Kidney tubule cell (primary cell): ENCODE results near the gene PRSS57.
"Not testable (repeated sequence)": the region's sequence is repeated elsewhere in the genome, so short reads cannot be mapped to it uniquely, and the experiment has no call there.

Experiments used
- DNase-seq: peaks from one replicate; pipeline ENCODE4 v3.0.0-alpha.2; 2018; ENCODE audit warnings: low spot score

PRSS57 gene

DNA sequence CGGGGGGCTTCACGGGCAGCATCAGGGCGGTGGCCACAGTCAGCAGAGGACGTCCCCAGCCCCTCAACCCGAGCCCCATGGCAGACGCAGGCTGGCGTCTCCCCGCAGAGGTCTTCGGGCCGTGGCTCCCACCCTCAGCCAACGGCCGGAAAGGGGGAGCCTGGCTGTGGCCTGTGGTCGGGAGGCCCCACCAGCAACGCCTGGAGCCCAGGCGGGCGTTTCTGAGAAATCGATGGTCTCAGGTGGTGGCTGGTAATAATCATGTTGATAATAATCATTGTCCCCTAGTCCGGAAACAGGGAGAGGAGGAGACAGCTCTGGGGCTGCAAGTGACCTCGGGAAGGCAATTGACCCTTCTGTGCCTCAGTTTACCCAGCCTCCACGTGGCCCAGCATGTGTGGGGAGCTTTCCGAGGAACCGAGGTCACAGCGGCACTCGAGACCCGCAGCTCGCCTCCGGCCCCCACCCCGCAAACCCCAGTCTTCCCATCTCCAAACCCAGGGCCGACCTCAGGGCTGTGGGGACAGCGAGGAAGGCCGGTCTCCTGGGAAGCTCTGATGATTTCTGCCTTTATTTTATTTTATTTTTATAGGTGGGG, at the start of gene PRSS57:
Gene PRSS57, minus strand, starts transcription at position 101 of the 598 bp plus-strand sequence. Its CDS starts 22 bp downstream, at position 79.
- no peak for DNase-seq

DNA sequence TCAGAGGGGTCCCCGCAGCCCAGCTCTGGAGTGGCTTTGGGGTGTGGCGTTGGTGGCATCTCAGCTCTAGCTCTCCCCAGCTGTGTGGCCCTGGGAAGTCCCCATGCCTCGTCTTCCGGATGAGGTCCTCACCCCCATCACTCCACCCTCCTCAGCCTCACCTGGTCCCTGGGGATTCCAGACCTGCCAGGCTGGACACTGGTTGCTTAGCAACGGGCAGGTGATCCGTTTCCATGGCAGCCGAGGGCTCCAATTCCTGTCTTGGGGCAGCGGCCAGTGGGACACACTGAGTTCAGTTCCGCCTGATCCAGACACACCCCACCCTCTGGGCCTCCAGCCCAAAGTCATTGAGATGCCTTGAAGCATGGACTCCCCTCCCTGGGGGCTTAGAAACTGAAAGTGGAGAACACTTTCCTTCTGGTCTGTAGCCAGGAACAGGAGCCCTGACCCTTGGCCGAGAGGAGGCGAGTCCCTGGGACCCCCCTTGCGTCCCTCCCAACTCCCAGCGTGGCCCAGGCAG, 48.0 kb upstream of the PRSS57 start:
- peak; percentile 22 for DNase-seq

DNA sequence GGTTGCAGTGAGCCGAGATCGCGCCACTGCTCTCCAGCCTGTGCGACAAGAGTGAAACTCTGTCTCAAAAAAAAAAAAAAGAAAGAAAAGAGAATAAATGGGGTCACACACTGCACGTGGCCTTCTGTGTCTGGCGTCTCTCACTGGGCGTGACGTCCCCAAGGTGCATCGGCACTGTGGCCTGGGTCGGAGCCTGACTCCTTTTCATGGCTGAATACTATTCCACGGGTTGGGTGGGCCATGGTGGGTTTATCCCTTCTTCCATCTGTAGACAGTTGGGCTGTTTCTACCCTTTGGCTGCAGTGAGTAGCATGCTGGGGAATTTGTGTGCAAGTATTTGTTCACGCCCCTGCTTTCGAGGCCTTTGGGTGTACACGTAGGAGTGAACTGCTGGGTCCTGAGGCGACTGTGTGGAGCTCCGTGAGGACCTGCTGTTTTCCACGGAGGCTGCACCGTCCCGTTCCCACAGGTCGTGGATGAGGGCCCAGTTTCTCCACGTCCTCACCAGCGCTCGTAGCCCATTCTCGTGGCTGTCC, 47.4 kb upstream of the PRSS57 start:
- DNase-seq = no peak

DNA sequence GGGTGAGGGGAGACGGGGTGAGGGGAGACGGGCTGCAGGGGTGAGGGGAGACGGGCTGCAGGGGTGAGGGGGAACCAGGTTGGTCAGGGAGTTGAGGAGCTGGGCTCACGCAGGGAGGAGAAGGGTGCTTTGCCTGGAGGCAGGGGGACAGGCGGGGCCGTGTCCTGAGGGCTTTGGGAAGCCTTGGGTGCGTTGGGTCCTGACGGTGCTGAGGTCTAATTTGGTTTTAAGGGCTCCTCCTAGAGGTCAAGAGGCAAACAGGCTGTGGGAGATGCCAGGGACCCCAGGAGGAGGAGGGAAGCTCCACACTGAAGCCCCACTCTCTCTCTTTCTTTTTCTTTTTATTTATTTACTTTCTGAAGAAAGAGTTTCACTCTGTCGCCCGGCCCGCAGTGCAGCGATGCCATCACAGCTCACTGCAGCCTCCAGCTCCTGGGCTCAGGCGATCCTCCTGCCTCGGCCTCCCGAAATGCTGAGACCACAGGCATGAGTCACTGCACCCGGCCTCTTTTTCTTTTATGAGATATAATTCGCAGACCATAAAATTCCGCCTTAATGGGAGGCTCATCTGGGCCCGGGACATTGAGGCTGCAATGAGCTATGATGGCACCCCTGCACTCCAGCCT, 46.4 kb upstream of the PRSS57 start:
- DNase-seq = no peak

DNA sequence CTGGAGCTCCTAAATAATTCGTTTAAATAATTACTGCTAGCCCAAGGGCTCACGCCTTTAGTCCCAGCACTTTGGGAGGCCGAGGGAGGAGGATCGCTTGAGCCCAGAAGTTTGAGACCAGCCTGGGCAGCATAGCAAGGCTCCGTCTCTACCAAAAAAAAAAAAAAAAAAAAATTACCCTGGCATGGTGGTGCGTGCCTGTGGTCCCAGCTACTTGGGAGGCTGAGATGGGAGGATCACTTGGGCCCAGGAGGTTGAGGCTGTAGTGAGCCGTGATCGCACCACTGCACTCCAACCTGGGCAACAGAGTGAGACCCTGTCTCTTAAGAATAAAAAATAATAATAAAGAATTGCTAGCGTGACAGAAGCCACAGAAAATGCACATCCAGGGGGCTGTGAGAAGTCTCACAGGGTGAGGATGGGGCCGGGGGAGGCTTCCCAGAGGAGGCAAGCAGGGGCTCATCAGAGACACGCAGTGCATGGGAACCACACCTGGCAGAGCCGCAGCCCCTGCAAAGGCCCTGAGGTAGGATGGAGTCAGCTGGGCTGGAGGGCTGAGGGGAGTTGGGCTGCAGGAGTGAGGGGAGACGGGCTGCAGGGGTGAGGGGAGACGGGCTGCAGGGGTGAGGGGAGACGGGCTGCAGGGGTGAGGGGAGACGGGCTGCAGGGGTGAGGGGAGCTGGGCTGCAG, 45.7 kb upstream of the PRSS57 start:
- DNase-seq = not testable (repeated sequence)

DNA sequence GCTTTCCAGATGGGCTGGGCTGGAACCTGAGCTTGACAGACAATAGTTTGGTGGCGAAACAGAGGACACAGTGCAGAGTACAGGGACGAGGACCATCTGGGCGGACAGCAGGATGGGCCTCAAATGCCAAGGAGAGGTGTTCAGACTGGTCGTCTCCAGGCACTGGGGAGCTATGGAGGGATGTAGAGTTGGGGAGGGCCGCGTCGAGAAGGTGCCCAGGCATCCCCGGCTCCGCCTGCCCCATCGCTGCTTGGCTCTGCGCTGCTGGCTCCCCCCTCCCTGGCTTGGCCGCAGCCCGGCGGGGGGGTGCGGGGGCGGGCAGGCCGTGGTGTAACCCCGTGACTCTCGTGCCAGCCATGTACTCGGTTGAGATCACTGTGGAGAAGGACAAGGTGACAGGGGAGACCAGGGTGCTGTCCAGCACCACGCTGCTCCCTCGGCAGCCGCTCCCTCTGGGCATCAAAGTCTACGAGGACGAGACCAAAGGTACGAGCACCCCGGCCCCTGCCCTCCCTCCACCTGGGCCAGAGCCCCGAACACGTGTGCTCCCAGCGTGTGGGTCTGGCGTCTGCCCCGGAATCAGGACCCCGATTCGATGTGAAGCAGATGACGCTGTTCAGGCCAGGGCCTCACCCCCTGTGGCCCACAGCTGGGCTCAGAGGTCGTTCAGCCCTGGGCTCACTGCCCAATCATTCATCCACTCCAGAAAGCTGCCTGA, 44.9 kb upstream of the PRSS57 start:
- DNase-seq = no peak

DNA sequence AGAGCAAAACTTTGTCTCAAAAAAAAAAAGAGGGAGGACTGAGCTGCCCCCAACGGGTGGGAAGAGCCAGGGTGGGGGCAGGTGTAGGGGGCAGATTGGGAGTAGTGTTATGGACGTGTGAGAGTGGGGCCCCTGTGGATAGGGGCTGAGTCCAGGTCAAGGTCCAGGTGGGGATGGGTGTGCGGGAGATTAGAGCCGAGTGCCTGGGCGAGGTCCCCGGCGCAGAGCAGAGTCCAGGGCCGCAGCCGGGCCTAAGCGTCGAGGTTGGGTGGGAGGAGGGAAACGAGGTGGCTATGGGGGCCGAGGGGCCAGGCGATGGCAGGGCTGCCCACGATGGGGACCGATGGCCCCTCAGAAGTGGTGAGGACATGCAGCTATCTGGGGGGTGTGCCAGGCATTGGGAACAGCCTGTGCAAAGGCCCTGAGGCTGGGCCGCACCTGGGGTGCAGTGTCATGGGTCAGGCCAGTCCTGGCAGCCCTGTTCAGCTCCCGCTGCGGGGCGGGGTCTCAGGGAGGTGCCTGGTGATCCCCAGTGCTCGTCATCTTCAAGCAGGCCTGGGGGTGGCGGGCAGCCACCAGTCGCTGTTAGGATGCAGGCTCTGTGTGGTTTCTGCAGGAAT, 43.4 kb upstream of the PRSS57 start:
- DNase-seq = no peak

DNA sequence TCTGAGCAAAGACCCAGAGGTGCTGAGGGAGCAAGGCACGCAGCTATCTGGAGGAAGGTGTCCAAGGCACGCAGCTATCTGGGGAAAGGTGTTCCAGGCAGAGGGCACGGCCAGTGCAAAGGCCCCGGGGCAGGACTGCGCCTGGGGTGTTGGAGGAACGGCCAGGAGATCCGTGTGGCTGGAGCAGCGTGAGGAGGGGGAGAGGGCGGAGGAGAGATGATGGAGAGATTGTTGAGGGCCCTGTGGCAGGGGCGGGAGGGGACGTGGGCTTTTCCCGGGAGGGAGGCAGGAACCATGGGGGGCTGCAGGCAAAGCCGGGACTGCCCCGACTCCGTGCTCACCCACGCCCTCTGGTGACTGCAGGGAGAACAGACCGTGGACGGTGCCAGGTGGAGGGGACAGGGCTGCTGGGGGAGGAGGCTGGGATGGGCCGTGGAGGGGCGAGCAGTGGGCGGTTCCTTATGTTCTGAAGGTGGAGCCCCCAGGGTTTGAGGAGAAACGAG, 42.4 kb upstream of the PRSS57 start:
- DNase-seq = peak; percentile 29

DNA sequence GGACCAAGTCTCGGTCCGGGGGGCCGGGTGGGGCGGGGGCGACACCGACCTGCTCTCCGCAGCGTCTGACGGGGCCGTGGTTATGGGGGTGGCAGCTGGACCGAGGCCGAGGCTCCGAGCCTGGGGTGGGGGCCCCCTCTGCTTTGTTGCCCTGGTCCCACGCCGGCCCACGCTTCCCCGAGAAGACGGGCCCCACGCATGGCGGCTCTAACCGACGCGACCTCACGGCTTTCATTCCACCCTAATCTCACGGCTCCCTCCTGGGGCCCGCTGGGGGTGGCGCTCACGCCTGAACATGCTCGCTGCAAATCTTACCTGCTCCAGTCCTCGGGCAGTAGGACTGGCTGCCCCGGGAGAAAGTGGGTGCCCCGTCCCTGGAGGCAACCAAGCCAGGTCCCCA, 40.9 kb upstream of the PRSS57 start:
- DNase-seq = no peak

DNA sequence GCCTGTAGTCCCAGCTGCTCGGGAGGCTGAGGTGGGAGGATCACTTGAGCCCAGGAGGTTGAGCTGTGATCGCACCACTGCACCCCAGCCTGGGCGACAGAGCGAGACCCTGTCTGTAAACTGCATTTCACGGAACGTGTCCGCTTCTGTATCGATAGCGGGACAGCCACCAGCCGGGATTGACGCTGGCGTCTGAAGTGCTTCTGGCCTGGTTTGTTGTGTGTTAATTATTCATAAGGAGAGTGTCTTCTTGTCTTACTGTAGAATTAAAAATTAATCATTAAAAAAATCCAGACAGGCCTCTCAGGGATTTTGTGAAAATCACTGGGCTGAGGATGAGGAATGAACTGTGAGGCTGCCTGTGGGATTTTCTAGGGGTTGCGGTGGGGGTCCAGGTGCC, 39.5 kb upstream of the PRSS57 start:
- peak; percentile 69 for DNase-seq

DNA sequence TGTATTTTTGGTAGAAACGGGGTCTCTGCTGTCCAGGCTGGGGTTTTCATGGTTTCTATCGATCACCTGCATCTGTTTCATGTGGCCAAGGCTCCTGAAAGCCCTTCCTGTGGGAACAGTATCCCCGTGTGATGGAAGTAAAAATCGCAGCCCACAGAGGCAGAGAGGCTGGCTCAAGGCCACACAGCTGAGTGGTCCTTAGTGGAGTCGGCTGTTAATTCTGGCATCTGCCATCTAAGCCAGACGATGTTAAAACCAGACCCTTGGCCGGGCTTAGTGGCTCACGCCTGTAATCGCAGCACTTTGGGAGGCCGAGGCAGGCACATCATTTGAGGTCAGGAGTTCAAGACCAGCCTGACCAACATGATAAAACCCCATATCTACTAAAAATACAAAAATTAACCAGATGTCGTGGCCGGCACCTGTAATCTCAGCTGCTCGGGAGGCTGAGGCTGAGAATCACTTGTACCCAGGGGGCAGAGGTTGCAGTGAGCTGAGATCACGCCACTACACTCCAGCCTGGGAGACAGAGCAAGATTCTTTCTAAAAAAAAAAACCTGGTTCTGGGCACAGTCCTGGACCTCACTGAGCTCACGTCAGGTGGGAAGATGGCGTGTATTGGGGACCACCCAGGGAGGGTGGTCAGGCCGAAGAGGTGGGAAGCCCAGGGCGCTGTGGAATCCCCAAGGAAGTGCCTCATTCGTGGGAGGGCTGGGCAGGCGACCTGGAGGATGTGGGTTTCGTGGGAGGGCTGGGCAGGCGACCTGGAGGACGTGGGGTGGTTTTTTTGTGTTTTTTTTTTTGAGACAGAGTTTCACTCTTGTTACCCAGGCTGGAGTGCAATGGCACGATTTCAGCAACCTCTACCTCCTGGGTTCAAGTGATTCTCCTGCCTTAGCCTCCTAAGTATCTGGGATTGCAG, 37.2 kb upstream of the PRSS57 start:
- no peak for DNase-seq

DNA sequence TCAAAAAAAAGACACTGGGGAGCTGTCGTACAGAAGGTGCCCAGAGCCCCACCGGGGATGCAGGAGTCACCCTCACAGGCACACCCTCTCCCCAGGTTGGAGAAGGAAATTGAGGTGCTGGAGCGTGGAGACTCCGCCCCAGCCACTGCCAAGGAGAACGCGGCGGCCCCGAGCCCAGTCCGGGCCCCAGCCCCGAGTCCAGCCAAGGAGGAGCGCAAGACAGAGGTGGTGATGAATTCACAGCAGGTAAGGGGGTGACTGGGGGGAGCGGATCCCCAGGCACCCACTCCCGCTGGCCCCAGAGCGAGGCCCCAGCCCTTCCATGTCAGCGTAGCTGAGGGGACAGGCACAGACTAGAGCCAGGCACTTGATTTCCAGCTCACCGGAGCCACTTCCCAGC, 35.7 kb upstream of the PRSS57 start:
- DNase-seq = no peak

DNA sequence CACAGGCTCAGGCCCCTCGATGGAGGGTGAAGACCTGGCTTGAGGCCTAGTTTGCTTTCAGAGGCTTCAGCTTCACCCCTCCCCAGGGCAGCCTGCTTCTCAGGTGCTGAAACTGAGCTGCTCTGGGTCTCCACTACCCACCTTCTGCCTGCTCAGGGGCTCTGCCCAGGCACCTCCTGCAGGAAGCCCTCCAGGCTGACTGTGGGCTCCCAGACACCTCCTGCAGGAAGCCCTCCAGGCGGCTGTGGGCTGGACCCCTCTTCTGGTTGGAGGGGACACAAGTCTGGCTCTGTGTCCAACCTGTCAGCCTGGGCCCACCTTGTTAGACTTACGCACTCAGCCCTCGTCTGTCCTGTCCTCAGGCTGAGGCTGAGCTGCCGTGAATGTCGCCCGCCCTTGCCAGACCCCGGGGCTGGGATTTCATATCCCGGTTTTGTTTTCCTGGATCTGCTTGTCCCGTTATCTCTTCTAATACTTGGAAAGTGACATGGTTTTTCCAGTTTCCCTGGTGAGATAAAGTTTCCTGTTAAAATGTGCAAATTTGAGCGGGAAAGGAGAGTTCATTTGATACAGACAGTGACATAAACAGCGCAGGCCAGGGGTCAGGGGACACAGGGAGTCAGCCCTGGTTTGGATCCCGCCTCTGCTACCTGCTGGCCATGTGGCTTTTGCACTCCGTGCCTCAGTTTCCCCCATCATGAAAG, 34.9 kb upstream of the PRSS57 start:
- no peak for DNase-seq

DNA sequence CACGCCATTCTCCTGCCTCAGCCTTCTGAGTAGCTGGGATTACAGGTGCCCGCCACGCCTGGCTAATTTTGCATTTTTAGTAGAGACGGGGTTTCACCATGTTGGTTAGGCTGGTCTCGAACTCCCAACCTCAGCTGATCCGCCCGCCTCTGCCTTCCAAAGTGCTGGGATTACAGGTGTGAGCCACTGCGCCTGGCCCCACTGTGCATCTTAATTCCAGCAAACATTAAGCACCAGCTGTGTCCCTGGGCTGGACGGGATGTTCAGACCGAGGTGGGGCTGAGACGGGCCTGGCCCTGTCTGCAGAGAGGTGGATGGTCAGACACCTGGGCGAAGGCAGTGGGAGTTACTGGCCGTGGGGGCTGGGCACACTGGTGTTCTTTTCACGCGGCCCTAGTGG, 34.3 kb upstream of the PRSS57 start:
- DNase-seq = not testable (repeated sequence)

DNA sequence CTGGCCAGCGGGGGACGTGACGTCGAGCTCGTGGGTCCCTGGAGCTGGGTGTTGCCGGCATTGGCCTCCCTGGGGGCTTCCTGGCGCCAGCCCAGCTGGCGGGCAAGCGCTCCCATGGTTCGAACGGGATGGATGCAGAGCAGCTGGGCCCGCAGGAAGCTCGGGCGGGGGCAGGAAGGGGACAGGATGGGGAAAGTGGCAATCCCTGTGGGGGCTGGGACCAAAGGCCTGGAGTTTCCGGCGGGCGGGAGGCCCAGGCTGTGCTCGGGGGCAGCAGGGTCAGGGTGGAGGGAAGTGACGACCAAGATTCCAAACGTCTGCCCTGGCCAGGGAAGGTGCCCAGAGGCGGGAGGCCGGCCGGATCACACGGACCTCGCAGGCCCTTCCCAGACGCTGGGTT, 32.8 kb upstream of the PRSS57 start:
- no peak for DNase-seq

DNA sequence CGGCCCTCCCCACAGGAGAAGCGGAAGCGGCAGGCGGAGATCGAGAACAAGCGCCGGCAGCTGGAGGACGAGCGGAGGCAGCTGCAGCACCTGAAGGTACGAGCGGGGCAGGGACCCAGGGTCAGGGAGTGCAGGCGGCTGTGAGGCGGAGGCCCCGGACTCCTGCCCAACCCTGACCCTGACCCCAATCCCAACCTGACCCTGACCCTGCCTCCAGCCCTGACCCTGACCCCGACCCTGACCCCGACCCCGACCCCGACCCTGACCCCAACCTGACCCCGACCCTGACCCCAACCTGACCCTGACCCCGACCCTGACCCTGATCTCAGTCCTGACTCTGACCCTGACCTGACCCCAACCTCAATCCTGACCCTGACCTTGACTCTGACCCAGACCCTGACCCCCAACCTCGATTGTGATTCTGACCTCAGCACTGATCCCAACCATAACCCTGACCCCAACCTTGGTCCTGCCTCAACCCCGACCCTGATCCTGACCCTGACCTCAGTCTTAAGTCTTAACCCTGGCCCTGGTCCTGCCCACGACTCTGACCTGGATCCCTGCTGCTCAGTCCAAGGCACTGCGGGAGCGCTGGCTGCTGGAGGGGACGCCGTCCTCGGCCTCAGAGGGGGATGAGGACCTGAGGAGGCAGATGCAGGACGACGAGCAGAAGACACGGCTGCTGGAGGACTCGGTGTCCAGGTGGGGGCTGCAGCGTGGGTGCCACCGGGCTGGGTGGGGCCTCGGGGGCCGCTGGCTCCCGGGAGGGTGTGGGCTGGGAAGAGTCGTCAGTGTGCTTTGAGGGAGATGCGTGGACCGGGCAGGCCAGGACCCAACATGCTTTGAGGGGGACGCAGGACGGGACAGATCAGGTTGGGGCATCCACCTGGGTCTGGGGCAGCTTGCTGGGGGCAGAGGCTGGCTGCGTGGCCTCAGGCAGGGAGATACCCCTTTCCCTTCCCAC, 32.0 kb upstream of the PRSS57 start:
- no peak for DNase-seq

DNA sequence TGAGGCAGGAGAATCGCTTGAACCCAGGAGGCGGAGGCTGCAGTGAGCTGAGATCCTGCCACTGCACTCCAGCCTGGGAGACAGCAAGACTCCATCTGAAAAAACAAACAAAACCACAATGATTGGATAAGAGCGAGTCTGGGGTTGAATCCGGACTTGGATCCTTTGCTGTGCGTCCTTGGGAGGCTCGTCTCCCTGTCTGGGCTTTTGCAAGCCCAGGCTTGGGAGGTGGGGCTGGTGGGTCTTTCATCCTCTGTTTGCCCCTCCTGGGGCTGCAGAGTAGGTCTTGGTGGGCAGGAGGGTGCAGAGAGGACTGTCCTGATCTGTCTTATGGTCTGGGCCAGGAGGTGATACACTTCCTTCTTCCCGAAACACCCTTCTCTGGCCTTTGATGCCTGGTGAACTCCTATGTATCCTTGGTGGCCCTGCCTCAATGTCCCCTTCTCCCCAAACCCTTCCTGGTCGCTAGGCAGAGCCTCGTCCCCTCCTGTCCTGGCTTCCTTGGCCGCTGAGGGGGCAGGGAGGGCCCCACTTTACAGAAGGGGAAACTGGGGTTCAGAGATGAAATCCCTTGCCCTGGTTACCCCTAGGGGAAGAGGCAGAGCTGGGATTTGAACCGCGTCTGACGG, 30.3 kb upstream of the PRSS57 start:
- no peak for DNase-seq

DNA sequence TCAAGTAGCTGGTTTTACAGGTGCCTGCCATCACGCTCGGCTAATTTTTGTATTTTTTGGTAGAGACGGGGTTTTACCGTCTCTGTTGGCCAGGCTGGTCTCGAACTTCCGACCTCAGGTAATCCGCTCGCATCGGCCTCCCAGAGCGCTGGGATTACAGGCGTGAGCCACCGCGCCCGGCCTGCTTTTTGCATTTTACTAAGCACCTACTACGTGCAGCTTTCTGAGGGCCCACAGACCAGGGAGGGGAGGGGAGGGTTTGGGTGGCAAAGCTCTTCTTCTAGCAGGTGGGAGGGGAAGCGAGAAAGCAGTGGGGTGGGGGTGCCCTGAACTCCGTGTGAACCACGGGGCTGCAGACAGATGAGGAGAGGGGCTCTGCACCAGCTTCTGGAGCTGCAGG, 28.5 kb upstream of the PRSS57 start:
- no peak for DNase-seq
